ENCODE data around the gene IARS1. TPM values are rescaled to one million over a fixed set of nuclear protein-coding genes. Genes with fewer than 3 reads are reported as not detected.

IARS1 gene
- total and polyA plus RNA-seq, 2 donors (not counting 3 experiments of a cell fraction or from before 2014, with no cell fraction given) = 32.8 to 132 TPM

- ChIA-PET CTCF (interaction anchor here (1.5 to 2.2 kb wide), 2 partner anchors 11 to 113 kb away, joined by 5 to 8 read pairs; no protein-coding TSS in a partner anchor), POLR2A (no interaction called here)
- FAIRE-seq (no peak), DNase-seq (ENCODE audit: low read depth, low spot score) (no peak)
- Histone ChIP-seq H3K27me3 (ENCODE audit: control insufficient read depth in 2 of 2, insufficient read depth in 2 of 2, low read length in 2 of 2) (no peaks in the 10 kb centered on the region), H4K20me1 (replicated peaks; ENCODE audit: control insufficient read depth, extremely low read depth, insufficient read depth, low read length) (no peaks in the 10 kb centered on the region), H3K9me3 (replicated peaks; ENCODE audit: control insufficient read depth, insufficient read depth, low read length) (no peaks in the 10 kb centered on the region), H3K4me3 (replicated peaks in 1 of 3; ENCODE audit: insufficient read depth in 1 of 3, low read depth in 1 of 3, low read length in 3 of 3) (no peak overlapping the region), H3K79me2 (ENCODE audit: control insufficient read depth, insufficient read depth, low read length) (no peaks in the 10 kb centered on the region), H3K27ac (ENCODE audit: insufficient read depth, low read depth, low read length) (no peak overlapping the region), H3K36me3 (ENCODE audit: control insufficient read depth in 2 of 2, extremely low read depth in 1 of 2, insufficient read depth in 2 of 2, low read length in 2 of 2) (peaks cover 35 to 38% of the 10 kb centered on the region in 2 experiments), H2AFZ (ENCODE audit: low read depth, low read length) (no peak overlapping the region), H3K9me1 (replicated peaks; ENCODE audit: control insufficient read depth, extremely low read depth, insufficient read depth, low read length) (no peaks in the 10 kb centered on the region), H3K4me1 (ENCODE audit: control insufficient read depth, extremely low read depth, insufficient read depth, low read length) (no peaks in the 10 kb centered on the region), H3K4me2 (ENCODE audit: insufficient read depth, low read length) (no peak overlapping the region), H3K9ac (replicated peaks; ENCODE audit: extremely low read depth, insufficient read depth, low read length) (no peak overlapping the region)
- no TSS peak for BruUV-seq (replicated peaks)
- TF ChIP-seq POLR2A (IDR thresholded peaks at IDR 0.05; ENCODE audit: low read depth, low read length) (no peak), POLR2AphosphoS5 (IDR thresholded peaks at IDR 0.05; ENCODE audit: insufficient read depth, low read depth, low read length) (no peak), GATA2 (IDR thresholded peaks at IDR 0.05; ENCODE audit: insufficient read depth, insufficient read length, low read depth, low read length) (no peak), FOS (IDR thresholded peaks at IDR 0.05; ENCODE audit: borderline replicate concordance, insufficient read depth, low read length) (no peak), EZH2 (IDR thresholded peaks at IDR 0.05; ENCODE audit: borderline replicate concordance, low read depth, low read length, severe bottlenecking) (no peak), MYC (IDR thresholded peaks at IDR 0.05; ENCODE audit: low read depth, low read length) (no peak), JUN (IDR thresholded peaks at IDR 0.05; ENCODE audit: borderline replicate concordance, insufficient read depth, insufficient read length, low read depth) (no peak)
- TF ChIP-seq, protein P1, sequence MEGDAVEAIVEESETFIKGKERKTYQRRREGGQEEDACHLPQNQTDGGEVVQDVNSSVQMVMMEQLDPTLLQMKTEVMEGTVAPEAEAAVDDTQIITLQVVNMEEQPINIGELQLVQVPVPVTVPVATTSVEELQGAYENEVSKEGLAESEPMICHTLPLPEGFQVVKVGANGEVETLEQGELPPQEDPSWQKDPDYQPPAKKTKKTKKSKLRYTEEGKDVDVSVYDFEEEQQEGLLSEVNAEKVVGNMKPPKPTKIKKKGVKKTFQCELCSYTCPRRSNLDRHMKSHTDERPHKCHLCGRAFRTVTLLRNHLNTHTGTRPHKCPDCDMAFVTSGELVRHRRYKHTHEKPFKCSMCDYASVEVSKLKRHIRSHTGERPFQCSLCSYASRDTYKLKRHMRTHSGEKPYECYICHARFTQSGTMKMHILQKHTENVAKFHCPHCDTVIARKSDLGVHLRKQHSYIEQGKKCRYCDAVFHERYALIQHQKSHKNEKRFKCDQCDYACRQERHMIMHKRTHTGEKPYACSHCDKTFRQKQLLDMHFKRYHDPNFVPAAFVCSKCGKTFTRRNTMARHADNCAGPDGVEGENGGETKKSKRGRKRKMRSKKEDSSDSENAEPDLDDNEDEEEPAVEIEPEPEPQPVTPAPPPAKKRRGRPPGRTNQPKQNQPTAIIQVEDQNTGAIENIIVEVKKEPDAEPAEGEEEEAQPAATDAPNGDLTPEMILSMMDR (IDR thresholded peaks at IDR 0.05; ENCODE audit: extremely low read depth in 1 of 2, insufficient read depth in 1 of 2, low read depth in 1 of 2, low read length in 2 of 2) = no peak
- TF ChIP-seq, protein P2, sequence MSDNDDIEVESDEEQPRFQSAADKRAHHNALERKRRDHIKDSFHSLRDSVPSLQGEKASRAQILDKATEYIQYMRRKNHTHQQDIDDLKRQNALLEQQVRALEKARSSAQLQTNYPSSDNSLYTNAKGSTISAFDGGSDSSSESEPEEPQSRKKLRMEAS (IDR thresholded peaks at IDR 0.05; ENCODE audit: insufficient read depth, insufficient read length) = no peak
- intact Hi-C loops (cut with micrococcal nuclease) = loop anchor here (10.0 kb wide), 1 partner anchor 381 kb away; no protein-coding TSS in a partner anchor
- dilution Hi-C loops (cut with MboI; ENCODE audit: extremely low pct_ligation_motif_present, low sequenced_read_pairs) = no loop called here
Measured at GRCh38 chr9:92253656-92254055, 39.8 kb downstream of the IARS1 start.
